ENCODE results near the gene DOCK2.

DOCK2 gene

DNA sequence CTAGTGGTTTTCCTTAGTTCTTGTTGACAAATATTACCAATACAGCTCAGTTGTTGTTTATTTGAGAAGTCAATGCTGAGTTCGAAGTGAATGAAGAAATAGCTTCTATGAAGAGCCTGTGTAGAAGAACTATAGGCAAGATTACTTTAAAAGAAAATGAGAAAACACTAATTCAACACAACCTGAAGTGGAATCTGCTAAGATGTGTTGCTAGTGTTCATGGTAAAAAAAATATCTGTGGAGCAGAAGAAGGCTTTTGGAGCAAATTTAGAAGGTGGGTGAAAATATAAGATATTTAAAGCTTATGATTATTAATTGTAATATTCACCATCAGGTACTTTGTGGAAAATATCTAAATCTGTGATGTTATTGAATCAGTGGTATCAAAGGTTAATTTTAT, 2.5 kb upstream of the DOCK2 start:
- no peaks in the 10 kb centered on the region for H3K9me2 ChIP-seq (replicated peaks; ENCODE audit: insufficient read depth, low read length)
- no peaks in the 10 kb centered on the region for H4K20me1 ChIP-seq (ENCODE audit: insufficient read depth, low read length)
- no peak overlapping the region for H3K9ac ChIP-seq (ENCODE audit: low read length)
- no peaks in the 10 kb centered on the region for H3K9me3 ChIP-seq (replicated peaks; ENCODE audit: insufficient read depth, low read length)
- H3K79me2 ChIP-seq (ENCODE audit: low read length) = peaks cover 31% of the 10 kb centered on the region
- no peak overlapping the region for H2AFZ ChIP-seq (ENCODE audit: low read length)
- no peaks in the 10 kb centered on the region for H3K27me3 ChIP-seq (replicated peaks; ENCODE audit: insufficient read depth, low read length)
- no peak overlapping the region for H3K4me2 ChIP-seq (ENCODE audit: low read depth, low read length)
- H3K27ac ChIP-seq (ENCODE audit: low read length) = no peak overlapping the region
- TF ChIP-seq EZH2 (optimal IDR thresholded peaks at IDR 0.05; ENCODE audit: low read depth, low read length) = no peak
- no peak for TF ChIP-seq EZH2phosphoT487 (IDR thresholded peaks at IDR 0.05; ENCODE audit: low read length)
- TF ChIP-seq, protein P1, sequence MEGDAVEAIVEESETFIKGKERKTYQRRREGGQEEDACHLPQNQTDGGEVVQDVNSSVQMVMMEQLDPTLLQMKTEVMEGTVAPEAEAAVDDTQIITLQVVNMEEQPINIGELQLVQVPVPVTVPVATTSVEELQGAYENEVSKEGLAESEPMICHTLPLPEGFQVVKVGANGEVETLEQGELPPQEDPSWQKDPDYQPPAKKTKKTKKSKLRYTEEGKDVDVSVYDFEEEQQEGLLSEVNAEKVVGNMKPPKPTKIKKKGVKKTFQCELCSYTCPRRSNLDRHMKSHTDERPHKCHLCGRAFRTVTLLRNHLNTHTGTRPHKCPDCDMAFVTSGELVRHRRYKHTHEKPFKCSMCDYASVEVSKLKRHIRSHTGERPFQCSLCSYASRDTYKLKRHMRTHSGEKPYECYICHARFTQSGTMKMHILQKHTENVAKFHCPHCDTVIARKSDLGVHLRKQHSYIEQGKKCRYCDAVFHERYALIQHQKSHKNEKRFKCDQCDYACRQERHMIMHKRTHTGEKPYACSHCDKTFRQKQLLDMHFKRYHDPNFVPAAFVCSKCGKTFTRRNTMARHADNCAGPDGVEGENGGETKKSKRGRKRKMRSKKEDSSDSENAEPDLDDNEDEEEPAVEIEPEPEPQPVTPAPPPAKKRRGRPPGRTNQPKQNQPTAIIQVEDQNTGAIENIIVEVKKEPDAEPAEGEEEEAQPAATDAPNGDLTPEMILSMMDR (IDR thresholded peaks at IDR 0.05; ENCODE audit: low read length) = no peak
- no peak for DNase-seq
- H3K4me3 ChIP-seq (ENCODE audit: low read length) = no peak overlapping the region
- H3F3A ChIP-seq (ENCODE audit: insufficient read depth, low read length) = no peaks in the 10 kb centered on the region
- H3K4me1 ChIP-seq (ENCODE audit: low read length) = peaks cover 9% of the 10 kb centered on the region
- H3K36me3 ChIP-seq (replicated peaks; ENCODE audit: insufficient read depth, low read length) = no peaks in the 10 kb centered on the region

DNA sequence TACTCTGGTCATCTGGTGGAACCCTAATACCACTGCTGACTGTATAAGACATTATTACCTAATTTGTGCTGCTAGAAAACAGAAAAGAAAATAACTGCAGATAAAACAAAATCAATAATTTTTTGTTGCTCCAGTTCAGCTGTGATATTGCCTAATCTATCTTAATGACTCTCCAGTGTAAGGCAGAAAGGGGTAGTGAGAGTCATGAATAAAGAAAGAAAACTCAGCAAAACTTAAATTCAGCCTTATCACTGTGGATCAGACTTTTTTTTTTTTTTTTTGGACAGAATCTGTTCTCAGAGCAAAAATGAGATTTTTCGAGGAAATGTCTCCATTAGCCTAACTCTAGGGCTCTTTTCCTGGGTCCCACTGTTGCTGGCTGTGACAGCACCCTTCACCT, 1.1 kb upstream of the DOCK2 start:
- TF ChIP-seq EZH2 (optimal IDR thresholded peaks at IDR 0.05; ENCODE audit: low read depth, low read length) (no peak), EZH2phosphoT487 (IDR thresholded peaks at IDR 0.05; ENCODE audit: low read length) (no peak)
- TF ChIP-seq, protein P1 (IDR thresholded peaks at IDR 0.05; ENCODE audit: low read length) = no peak
- no peak overlapping the region; the same call in 1 of the 2 replicates for H3K4me2 ChIP-seq (ENCODE audit: low read depth, low read length)
- 0 out of 2 replicates have a peak overlapping the region, but pooled peaks have one; percentile 69 for H3K4me3 ChIP-seq (ENCODE audit: low read length)
- H3K9ac ChIP-seq (ENCODE audit: low read length) = no peak overlapping the region
- no peaks in the 10 kb centered on the region for H3K36me3 ChIP-seq (replicated peaks; ENCODE audit: insufficient read depth, low read length)
- no peaks in the 10 kb centered on the region for H3K9me3 ChIP-seq (replicated peaks; ENCODE audit: insufficient read depth, low read length)
- no peak overlapping the region for H3K27ac ChIP-seq (ENCODE audit: low read length)
- H4K20me1 ChIP-seq (ENCODE audit: insufficient read depth, low read length) = no peaks in the 10 kb centered on the region
- H3K4me1 ChIP-seq (ENCODE audit: low read length) = peaks cover 9% of the 10 kb centered on the region
- H2AFZ ChIP-seq (ENCODE audit: low read length) = no peak overlapping the region
- no peaks in the 10 kb centered on the region for H3K27me3 ChIP-seq (replicated peaks; ENCODE audit: insufficient read depth, low read length)
- no peaks in the 10 kb centered on the region for H3K9me2 ChIP-seq (replicated peaks; ENCODE audit: insufficient read depth, low read length)
- no peak for DNase-seq
- no peaks in the 10 kb centered on the region for H3F3A ChIP-seq (ENCODE audit: insufficient read depth, low read length)
- H3K79me2 ChIP-seq (ENCODE audit: low read length) = peaks cover 45% of the 10 kb centered on the region

DNA sequence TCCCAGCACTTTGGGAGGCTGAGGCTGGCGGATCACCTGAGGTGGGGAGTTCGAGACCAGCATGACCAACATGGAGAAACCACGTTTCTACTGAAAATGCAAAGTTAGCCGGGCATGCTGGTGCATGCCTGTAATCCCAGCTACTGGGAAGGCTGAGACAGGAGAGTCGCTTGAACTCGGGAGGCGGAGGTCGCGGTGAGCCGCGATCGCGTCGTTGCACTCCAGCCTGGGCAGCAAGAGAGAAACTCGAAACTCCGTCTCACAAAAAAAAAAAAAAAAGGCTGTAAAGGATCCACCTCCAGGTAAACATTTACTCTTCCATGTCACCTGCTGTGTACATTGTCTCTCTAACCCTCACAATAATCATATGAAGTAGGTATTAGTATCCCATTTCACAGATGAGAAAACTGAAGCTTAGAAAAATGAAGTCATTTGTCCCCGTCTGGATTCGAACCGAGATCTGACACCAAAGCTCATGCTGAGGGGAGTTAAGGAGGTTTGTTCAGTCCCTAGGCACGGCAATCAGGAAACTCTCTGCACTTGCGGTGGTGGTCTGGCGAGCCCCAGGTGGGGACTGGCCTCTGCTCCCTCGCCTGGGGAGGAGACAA, 494 bp upstream of the DOCK2 start:
- no peaks in the 10 kb centered on the region for H3K36me3 ChIP-seq (replicated peaks; ENCODE audit: insufficient read depth, low read length)
- H3K4me1 ChIP-seq (ENCODE audit: low read length) = peaks cover 9% of the 10 kb centered on the region
- peak overlapping the region; percentile 53; the same call in 1 of the 2 replicates for H3K27ac ChIP-seq (ENCODE audit: low read length)
- TF ChIP-seq EZH2phosphoT487 (IDR thresholded peaks at IDR 0.05; ENCODE audit: low read length) = no peak
- no peak for TF ChIP-seq EZH2 (optimal IDR thresholded peaks at IDR 0.05; ENCODE audit: low read depth, low read length)
- TF ChIP-seq, protein P1 (IDR thresholded peaks at IDR 0.05; ENCODE audit: low read length) = no peak
- no peaks in the 10 kb centered on the region for H3K9me3 ChIP-seq (replicated peaks; ENCODE audit: insufficient read depth, low read length)
- peak overlapping the region; percentile 69 for H3K4me3 ChIP-seq (ENCODE audit: low read length)
- H3K79me2 ChIP-seq (ENCODE audit: low read length) = peaks cover 51% of the 10 kb centered on the region
- no peaks in the 10 kb centered on the region for H3K27me3 ChIP-seq (replicated peaks; ENCODE audit: insufficient read depth, low read length)
- no peaks in the 10 kb centered on the region for H3F3A ChIP-seq (ENCODE audit: insufficient read depth, low read length)
- no peaks in the 10 kb centered on the region for H3K9me2 ChIP-seq (replicated peaks; ENCODE audit: insufficient read depth, low read length)
- H3K9ac ChIP-seq (ENCODE audit: low read length) = peak overlapping the region; percentile 75
- peak overlapping the region; percentile 77 for H3K4me2 ChIP-seq (ENCODE audit: low read depth, low read length)
- DNase-seq = no peak
- peak overlapping the region; percentile 87 for H2AFZ ChIP-seq (ENCODE audit: low read length)
- no peaks in the 10 kb centered on the region for H4K20me1 ChIP-seq (ENCODE audit: insufficient read depth, low read length)

Data from MM.1S (cell line).